Measurements from ENCODE around the gene WNK4.

DNA sequence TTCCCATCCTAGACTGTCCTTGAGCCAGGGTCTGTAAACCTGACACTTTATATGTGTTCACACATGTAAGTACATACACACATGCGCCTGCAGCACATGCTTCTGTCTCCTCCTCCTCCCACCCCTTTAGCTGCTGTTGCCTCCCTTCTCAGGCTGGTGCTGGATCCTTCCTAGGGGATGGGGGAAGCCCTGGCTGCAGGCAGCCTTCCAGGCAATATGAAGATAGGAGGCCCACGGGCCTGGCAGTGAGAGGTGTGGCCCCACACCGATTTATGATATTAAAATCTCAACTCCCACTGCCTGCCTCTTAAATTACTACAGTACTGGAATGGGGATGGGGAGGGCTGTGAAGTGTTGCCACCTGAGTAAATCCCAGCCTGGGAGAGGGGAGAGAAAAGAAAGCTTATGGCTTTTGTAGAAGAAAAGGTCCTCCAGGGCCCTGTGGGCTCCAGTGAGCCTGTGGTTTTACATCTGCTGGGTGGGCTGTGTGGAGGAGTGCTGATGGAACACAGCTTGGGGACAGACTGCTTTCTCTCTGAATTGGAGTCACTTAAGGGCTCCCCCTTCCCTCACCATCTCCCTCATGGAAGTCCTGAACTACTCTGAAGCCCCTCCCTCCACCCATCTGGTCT is 990 bp upstream of the WNK4 start:
- TF ChIP-seq, protein P1, sequence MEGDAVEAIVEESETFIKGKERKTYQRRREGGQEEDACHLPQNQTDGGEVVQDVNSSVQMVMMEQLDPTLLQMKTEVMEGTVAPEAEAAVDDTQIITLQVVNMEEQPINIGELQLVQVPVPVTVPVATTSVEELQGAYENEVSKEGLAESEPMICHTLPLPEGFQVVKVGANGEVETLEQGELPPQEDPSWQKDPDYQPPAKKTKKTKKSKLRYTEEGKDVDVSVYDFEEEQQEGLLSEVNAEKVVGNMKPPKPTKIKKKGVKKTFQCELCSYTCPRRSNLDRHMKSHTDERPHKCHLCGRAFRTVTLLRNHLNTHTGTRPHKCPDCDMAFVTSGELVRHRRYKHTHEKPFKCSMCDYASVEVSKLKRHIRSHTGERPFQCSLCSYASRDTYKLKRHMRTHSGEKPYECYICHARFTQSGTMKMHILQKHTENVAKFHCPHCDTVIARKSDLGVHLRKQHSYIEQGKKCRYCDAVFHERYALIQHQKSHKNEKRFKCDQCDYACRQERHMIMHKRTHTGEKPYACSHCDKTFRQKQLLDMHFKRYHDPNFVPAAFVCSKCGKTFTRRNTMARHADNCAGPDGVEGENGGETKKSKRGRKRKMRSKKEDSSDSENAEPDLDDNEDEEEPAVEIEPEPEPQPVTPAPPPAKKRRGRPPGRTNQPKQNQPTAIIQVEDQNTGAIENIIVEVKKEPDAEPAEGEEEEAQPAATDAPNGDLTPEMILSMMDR (conservative IDR thresholded peaks at IDR 0.05 in 1 of 2, IDR thresholded peaks at IDR 0.05 in 1 of 2; ENCODE audit: low read depth in 1 of 2, low read length in 2 of 2), result no peak
- TF ChIP-seq EZH2 (IDR thresholded peaks at IDR 0.05; ENCODE audit: low read length, missing control alignments), result no peak

Measured in fibroblast of lung (primary cell).